ENCODE data around the gene HTR6. TPM values are rescaled to one million over a fixed set of nuclear protein-coding genes. Genes with fewer than 3 reads are reported as not detected.
"Not testable (repeated sequence)": the region's sequence is repeated elsewhere in the genome, so short reads cannot be mapped to it uniquely, and the experiment has no call there.

HTR6 gene
- total and polyA plus RNA-seq, 2 donors, result 0.02 TPM; not detected in 1

DNA sequence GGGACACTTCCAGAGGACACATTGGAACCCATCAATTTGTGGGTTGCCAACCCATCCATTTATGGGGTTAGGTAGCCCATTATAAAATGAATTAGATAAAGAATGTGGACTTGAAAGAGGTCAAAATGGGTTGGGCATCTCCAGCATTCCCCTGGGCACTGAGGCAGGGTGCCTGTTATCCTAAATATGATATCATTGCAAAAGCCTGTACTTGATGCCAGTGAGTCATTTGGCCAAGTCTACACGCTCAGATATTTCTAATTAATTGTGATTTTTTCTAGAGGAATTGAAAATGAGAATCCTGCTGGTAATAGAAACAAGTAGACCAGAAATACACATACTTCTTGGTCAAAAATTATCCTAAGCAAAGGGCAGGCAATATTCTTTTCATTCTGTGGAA, 42.5 kb upstream of the HTR6 start:
- H3K36me3 ChIP-seq (ENCODE audit: control insufficient read depth in 2 of 2, insufficient read depth in 2 of 2, low read length in 1 of 2), result peaks cover 15 to 38% of the 10 kb centered on the region in 2 donors
- DNase-seq (ENCODE audit: low read depth in 6 of 9, low spot score in 9 of 9), result no peak
- H3K4me3 ChIP-seq (ENCODE audit: low read length in 2 of 2), result no peak overlapping the region
- H3K27ac ChIP-seq (ENCODE audit: low read depth in 1 of 2, low read length in 1 of 2), result no peak overlapping the region
- no peaks in the 10 kb centered on the region for H3K9me3 ChIP-seq (ENCODE audit: control insufficient read depth in 2 of 2, insufficient read depth in 1 of 2, low read length in 1 of 2)
- H3K27me3 ChIP-seq (ENCODE audit: control insufficient read depth in 2 of 2, insufficient read depth in 1 of 2, low read length in 1 of 2), result no peaks in the 10 kb centered on the region
- WGBS, result 96% methylated on average over 1 of the region's 1 CpG
- peaks cover 5 to 9% of the 10 kb centered on the region in 2 donors for H3K4me1 ChIP-seq (ENCODE audit: control insufficient read depth in 2 of 2, insufficient read depth in 2 of 2, low read length in 2 of 2)

GRCh38 chr1:19623523-19623922, 41.2 kb upstream of the HTR6 start:
- Histone ChIP-seq H3K4me3 (ENCODE audit: low read length in 2 of 2) (no peak overlapping the region), H3K36me3 (ENCODE audit: control insufficient read depth in 2 of 2, insufficient read depth in 2 of 2, low read length in 1 of 2) (peaks cover 19 to 42% of the 10 kb centered on the region in 2 donors), H3K27ac (ENCODE audit: low read depth in 1 of 2, low read length in 1 of 2) (no peak overlapping the region), H3K27me3 (ENCODE audit: control insufficient read depth in 2 of 2, insufficient read depth in 1 of 2, low read length in 1 of 2) (no peaks in the 10 kb centered on the region), H3K9me3 (ENCODE audit: control insufficient read depth in 2 of 2, insufficient read depth in 1 of 2, low read length in 1 of 2) (no peaks in the 10 kb centered on the region), H3K4me1 (ENCODE audit: control insufficient read depth in 2 of 2, insufficient read depth in 2 of 2, low read length in 2 of 2) (peaks cover 3 to 6% of the 10 kb centered on the region in 2 donors)
- WGBS, result 97% methylated on average over 3 of the region's 3 CpGs
- DNase-seq (ENCODE audit: low read depth in 6 of 9, low spot score in 9 of 9), result no peak

DNA sequence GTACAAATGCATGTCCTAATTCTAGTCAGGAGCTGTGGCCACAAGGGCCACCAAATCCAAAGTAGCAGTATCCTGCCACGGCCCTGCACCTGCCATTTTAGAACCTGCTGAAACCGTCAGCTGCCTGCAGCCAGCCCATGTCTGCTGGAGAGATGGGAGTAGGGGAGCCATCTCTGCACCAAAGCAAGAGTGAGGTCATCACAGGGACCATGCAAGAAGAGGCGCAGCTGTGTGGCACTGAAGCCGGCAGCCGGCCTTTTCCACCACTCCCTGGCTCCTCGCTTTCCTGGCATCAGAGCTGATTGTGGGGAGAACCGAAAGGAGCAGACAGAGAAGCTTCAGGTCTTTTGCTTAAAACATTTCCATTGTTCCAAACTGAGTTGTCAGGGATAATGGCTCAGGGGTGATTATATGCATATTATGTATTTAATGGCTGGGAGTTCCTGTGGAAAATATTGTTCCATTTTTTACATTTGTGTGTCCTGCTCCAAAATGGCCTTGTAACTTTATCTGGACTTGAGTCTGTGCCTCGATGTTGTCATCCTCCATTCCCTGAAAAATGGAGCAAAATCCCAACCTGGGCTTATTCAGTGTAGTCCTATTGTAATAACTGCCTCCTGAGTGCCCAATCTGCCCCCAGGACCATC, 39.3 kb upstream of the HTR6 start:
- Histone ChIP-seq H3K9me3 (ENCODE audit: control insufficient read depth in 2 of 2, insufficient read depth in 1 of 2, low read length in 1 of 2) (no peaks in the 10 kb centered on the region), H3K27me3 (ENCODE audit: control insufficient read depth in 2 of 2, insufficient read depth in 1 of 2, low read length in 1 of 2) (no peaks in the 10 kb centered on the region), H3K4me3 (ENCODE audit: low read length in 2 of 2) (no peak overlapping the region), H3K36me3 (ENCODE audit: control insufficient read depth in 2 of 2, insufficient read depth in 2 of 2, low read length in 1 of 2) (peaks cover 22 to 45% of the 10 kb centered on the region in 2 donors), H3K27ac (ENCODE audit: low read depth in 1 of 2, low read length in 1 of 2) (no peak overlapping the region), H3K4me1 (ENCODE audit: control insufficient read depth in 2 of 2, insufficient read depth in 2 of 2, low read length in 2 of 2) (no peaks in the 10 kb centered on the region)
- WGBS, result 98% methylated on average over 8 of the region's 8 CpGs
- no peak for DNase-seq (ENCODE audit: low read depth in 6 of 9, low spot score in 9 of 9)

- no peaks in the 10 kb centered on the region for H3K9me3 ChIP-seq (ENCODE audit: control insufficient read depth in 2 of 2, insufficient read depth in 1 of 2, low read length in 1 of 2)
- no peak overlapping the region for H3K27ac ChIP-seq (ENCODE audit: low read depth in 1 of 2, low read length in 1 of 2)
- no peaks in the 10 kb centered on the region for H3K27me3 ChIP-seq (ENCODE audit: control insufficient read depth in 2 of 2, insufficient read depth in 1 of 2, low read length in 1 of 2)
- H3K36me3 ChIP-seq (ENCODE audit: control insufficient read depth in 2 of 2, insufficient read depth in 2 of 2, low read length in 1 of 2), result peaks cover 21 to 39% of the 10 kb centered on the region in 2 donors
- no peak overlapping the region for H3K4me3 ChIP-seq (ENCODE audit: low read length in 2 of 2)
- DNase-seq (ENCODE audit: low read depth in 6 of 9, low spot score in 9 of 9), result no peak
- WGBS, result 98% methylated on average over 3 of the region's 3 CpGs
- H3K4me1 ChIP-seq (ENCODE audit: control insufficient read depth in 2 of 2, insufficient read depth in 2 of 2, low read length in 2 of 2), result no peaks in the 10 kb centered on the region
Measured at GRCh38 chr1:19628879-19629278, 35.8 kb upstream of the HTR6 start.

DNA sequence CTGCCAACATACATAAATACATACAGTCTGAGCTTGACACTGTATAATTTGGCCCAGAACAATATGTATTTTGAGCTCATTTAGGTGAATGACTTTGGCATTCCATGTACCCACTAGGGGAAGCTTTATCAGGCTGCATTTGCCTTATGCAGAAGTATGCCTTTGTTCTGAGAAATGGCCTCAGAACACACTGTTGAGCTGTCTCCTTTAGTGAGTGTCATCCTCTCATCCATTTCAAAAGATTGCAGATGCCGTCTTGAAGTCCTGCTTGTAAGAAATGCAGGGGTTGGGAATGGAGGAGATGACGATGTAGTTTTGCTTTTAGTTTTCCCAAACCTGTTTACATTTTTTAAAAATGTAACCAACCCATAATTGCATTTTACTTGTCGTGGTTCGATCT, 35.3 kb upstream of the HTR6 start:
- Histone ChIP-seq H3K4me3 (ENCODE audit: low read length in 2 of 2) (no peak overlapping the region), H3K36me3 (ENCODE audit: control insufficient read depth in 2 of 2, insufficient read depth in 2 of 2, low read length in 1 of 2) (peaks cover 19 to 34% of the 10 kb centered on the region in 2 donors), H3K4me1 (ENCODE audit: control insufficient read depth in 2 of 2, insufficient read depth in 2 of 2, low read length in 2 of 2) (no peaks in the 10 kb centered on the region), H3K9me3 (ENCODE audit: control insufficient read depth in 2 of 2, insufficient read depth in 1 of 2, low read length in 1 of 2) (no peaks in the 10 kb centered on the region), H3K27me3 (ENCODE audit: control insufficient read depth in 2 of 2, insufficient read depth in 1 of 2, low read length in 1 of 2) (no peaks in the 10 kb centered on the region), H3K27ac (ENCODE audit: low read depth in 1 of 2, low read length in 1 of 2) (no peak overlapping the region)
- WGBS, result 98% methylated on average over 4 of the region's 4 CpGs
- no peak for DNase-seq (ENCODE audit: low read depth in 6 of 9, low spot score in 9 of 9)

DNA sequence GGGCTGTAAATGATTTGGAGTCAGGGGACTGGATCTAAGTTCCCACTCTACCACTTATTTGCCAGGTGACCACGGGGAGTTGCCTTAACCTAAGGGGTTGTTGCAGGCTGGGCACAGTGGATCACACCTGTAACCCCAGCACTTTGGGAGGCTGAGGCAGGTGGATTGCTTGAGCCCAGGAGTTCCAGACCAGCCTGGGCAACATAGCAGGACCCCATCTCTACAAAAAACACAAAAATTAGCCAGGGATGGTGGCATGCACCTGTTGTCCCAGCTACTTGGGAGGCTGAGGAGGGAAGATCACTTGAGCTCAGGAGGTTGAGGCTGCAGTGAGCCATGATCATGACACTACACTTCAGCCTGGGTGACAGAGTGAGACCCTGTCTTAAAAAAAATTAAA, 34.5 kb upstream of the HTR6 start:
- H3K4me3 ChIP-seq (ENCODE audit: low read length in 2 of 2); H3K27me3 ChIP-seq (ENCODE audit: control insufficient read depth in 2 of 2, insufficient read depth in 1 of 2, low read length in 1 of 2); H3K27ac ChIP-seq (ENCODE audit: low read depth in 1 of 2, low read length in 1 of 2); DNase-seq (ENCODE audit: low read depth in 6 of 9, low spot score in 9 of 9); H3K4me1 ChIP-seq (ENCODE audit: control insufficient read depth in 2 of 2, insufficient read depth in 2 of 2, low read length in 2 of 2); H3K9me3 ChIP-seq (ENCODE audit: control insufficient read depth in 2 of 2, insufficient read depth in 1 of 2, low read length in 1 of 2): not testable (repeated sequence)
- H3K36me3 ChIP-seq (ENCODE audit: control insufficient read depth in 2 of 2, insufficient read depth in 2 of 2, low read length in 1 of 2), result peaks cover 19 to 29% of the 10 kb centered on the region in 2 donors
- 100% methylated on average over 1 of the region's 1 CpG for WGBS

DNA sequence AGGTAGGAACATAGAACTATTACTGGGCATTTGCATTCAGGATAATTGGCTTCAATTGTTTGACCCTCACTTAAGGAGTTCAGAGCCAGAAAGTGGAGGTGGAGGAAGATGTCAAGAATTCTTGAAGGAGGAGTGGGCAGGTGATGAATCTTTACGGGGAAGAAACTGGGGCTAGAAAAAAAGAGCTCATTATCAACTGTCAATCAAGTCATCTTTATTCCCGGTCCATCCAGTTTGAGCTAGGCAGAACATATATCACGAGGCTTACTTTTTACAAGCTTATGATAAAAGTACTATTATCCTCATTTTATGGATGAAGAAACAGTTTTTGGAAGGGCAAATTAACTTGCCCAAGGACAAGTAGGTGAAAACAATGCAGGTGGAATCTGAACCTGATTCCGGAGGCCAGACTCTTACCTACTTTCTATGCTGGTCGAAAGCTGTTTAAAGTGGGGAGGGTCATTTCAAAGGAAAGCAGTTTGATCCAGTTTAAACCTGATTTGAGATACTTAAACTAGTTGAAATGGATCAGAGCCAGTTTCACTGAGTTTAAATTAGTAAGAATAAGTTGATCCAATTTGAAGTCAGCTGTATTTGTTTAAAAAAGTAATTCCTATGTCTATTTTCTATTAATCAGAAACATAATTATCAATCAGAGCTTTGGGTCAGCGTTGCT, 33.8 kb upstream of the HTR6 start:
- no peak for DNase-seq (ENCODE audit: low read depth in 6 of 9, low spot score in 9 of 9)
- Histone ChIP-seq H3K4me1 (ENCODE audit: control insufficient read depth in 2 of 2, insufficient read depth in 2 of 2, low read length in 2 of 2) (no peaks in the 10 kb centered on the region), H3K27ac (ENCODE audit: low read depth in 1 of 2, low read length in 1 of 2) (no peak overlapping the region), H3K36me3 (ENCODE audit: control insufficient read depth in 2 of 2, insufficient read depth in 2 of 2, low read length in 1 of 2) (peaks cover 19 to 23% of the 10 kb centered on the region in 2 donors), H3K27me3 (ENCODE audit: control insufficient read depth in 2 of 2, insufficient read depth in 1 of 2, low read length in 1 of 2) (no peaks in the 10 kb centered on the region), H3K4me3 (ENCODE audit: low read length in 2 of 2) (no peak overlapping the region), H3K9me3 (ENCODE audit: control insufficient read depth in 2 of 2, insufficient read depth in 1 of 2, low read length in 1 of 2) (no peaks in the 10 kb centered on the region)
- 97% methylated on average over 6 of the region's 6 CpGs for WGBS

- Histone ChIP-seq H3K27me3 (ENCODE audit: control insufficient read depth in 2 of 2, insufficient read depth in 1 of 2, low read length in 1 of 2) (no peaks in the 10 kb centered on the region), H3K4me3 (ENCODE audit: low read length in 2 of 2) (no peak overlapping the region), H3K36me3 (ENCODE audit: control insufficient read depth in 2 of 2, insufficient read depth in 2 of 2, low read length in 1 of 2) (peaks cover 9% of the 10 kb centered on the region in 2 donors), H3K4me1 (ENCODE audit: control insufficient read depth in 2 of 2, insufficient read depth in 2 of 2, low read length in 2 of 2) (no peaks in the 10 kb centered on the region), H3K9me3 (ENCODE audit: control insufficient read depth in 2 of 2, insufficient read depth in 1 of 2, low read length in 1 of 2) (no peaks in the 10 kb centered on the region), H3K27ac (ENCODE audit: low read depth in 1 of 2, low read length in 1 of 2) (no peak overlapping the region)
- 97% methylated on average over 2 of the region's 2 CpGs for WGBS
- no peak for DNase-seq (ENCODE audit: low read depth in 6 of 9, low spot score in 9 of 9)
Measured at GRCh38 chr1:19632211-19632610, 32.5 kb upstream of the HTR6 start.

GRCh38 chr1:19633106-19633505, 31.6 kb upstream of the HTR6 start:
- DNase-seq (ENCODE audit: low read depth in 6 of 9, low spot score in 9 of 9), result no peak
- Histone ChIP-seq H3K27ac (ENCODE audit: low read depth in 1 of 2, low read length in 1 of 2) (no peak overlapping the region), H3K9me3 (ENCODE audit: control insufficient read depth in 2 of 2, insufficient read depth in 1 of 2, low read length in 1 of 2) (no peaks in the 10 kb centered on the region), H3K27me3 (ENCODE audit: control insufficient read depth in 2 of 2, insufficient read depth in 1 of 2, low read length in 1 of 2) (peaks cover 0 to 2% of the 10 kb centered on the region in 2 donors), H3K4me3 (ENCODE audit: low read length in 2 of 2) (no peak overlapping the region), H3K36me3 (ENCODE audit: control insufficient read depth in 2 of 2, insufficient read depth in 2 of 2, low read length in 1 of 2) (peaks cover 3% of the 10 kb centered on the region in 2 donors), H3K4me1 (ENCODE audit: control insufficient read depth in 2 of 2, insufficient read depth in 2 of 2, low read length in 2 of 2) (no peaks in the 10 kb centered on the region)
- WGBS, result 95% methylated on average over 2 of the region's 2 CpGs
